H1 (cell line): Measurements from ENCODE around the gene OSTN. TPM values are rescaled to one million over a fixed set of nuclear protein-coding genes. Genes with fewer than 3 reads are reported as not detected.

ENCODE experiments used
- CHD7 ChIP-seq: fragments of 300-600 bp; sonication (generic); IDR thresholded peaks from 2 replicates; pipeline ENCODE4 v1.7.1; 2012; ENCODE audit warnings: low read length, moderate library complexity, mild to moderate bottlenecking, inconsistent platforms; ENCODE audit not compliant: insufficient replicate concordance
- polyA plus RNA-seq, 7 experiments: library from polyadenylated mRNA; depleted of rRNA in 3 of 7; stranded (reverse) in 5 of 7; unstranded in 2 of 7; fragments of >200 nt in 5 of 7; fragments of 200-250 nt in 2 of 7; gene quantifications; 1 replicate in 5 of 7; 2 replicates in 1 of 7; 4 replicates in 1 of 7; pipeline versions ENCODE4 v1.2.1 to v1.2.3, GENCODE V29; 2011 to 2013; ENCODE audit warnings: missing spikeins in 2 of 7, mixed read lengths in 2 of 7
- total RNA-seq: library from RNA; stranded (reverse); fragmentation: NEBNext Ultra II Directional; extraction: Animal tissue kit (Norgen Biotek cat#: 25700); gene quantifications from 2 replicates; pipeline ENCODE4 v1.2.1, GENCODE V29; 2021

The OSTN gene
- total and polyA plus RNA-seq, 2 of the 8 experiments (the other 6 are each of a cell fraction or from before 2014, with no cell fraction given): not detected

GRCh38 chr3:191302451-191302850, 103.4 kb downstream of the OSTN start (continued):
- TF ChIP-seq CHD7: no peak
